HG03095 (cell line): Measurements from ENCODE around the gene WNT3A.

ENCODE experiments used
- ATAC-seq: cut with Tn5 transposase; IDR thresholded peaks from one replicate; pipeline ENCODE4 v1.9.1; 2021; ENCODE audit warnings: moderate library complexity; ENCODE audit not compliant: unreplicated experiment

Gene WNT3A

GRCh38 chr1:228082918-228083870 lies 76.4 kb downstream of the WNT3A start:
- peak; percentile 14 for ATAC-seq

- ATAC-seq: no peak
These were observed 77.1 kb downstream of the WNT3A start for GRCh38 chr1:228083871-228084278.

GRCh38 chr1:228084325-228084724 lies 77.5 kb downstream of the WNT3A start:
- no peak for ATAC-seq

- ATAC-seq: no peak
These were observed 78.0 kb downstream of the WNT3A start for GRCh38 chr1:228084797-228085196.

- no peak for ATAC-seq
These were observed 78.6 kb downstream of the WNT3A start for GRCh38 chr1:228085287-228085951.

GRCh38 chr1:228087771-228088251 lies 81.0 kb downstream of the WNT3A start:
- ATAC-seq: no peak

- ATAC-seq: no peak
These were observed 82.0 kb downstream of the WNT3A start for GRCh38 chr1:228088586-228089498.

DNA sequence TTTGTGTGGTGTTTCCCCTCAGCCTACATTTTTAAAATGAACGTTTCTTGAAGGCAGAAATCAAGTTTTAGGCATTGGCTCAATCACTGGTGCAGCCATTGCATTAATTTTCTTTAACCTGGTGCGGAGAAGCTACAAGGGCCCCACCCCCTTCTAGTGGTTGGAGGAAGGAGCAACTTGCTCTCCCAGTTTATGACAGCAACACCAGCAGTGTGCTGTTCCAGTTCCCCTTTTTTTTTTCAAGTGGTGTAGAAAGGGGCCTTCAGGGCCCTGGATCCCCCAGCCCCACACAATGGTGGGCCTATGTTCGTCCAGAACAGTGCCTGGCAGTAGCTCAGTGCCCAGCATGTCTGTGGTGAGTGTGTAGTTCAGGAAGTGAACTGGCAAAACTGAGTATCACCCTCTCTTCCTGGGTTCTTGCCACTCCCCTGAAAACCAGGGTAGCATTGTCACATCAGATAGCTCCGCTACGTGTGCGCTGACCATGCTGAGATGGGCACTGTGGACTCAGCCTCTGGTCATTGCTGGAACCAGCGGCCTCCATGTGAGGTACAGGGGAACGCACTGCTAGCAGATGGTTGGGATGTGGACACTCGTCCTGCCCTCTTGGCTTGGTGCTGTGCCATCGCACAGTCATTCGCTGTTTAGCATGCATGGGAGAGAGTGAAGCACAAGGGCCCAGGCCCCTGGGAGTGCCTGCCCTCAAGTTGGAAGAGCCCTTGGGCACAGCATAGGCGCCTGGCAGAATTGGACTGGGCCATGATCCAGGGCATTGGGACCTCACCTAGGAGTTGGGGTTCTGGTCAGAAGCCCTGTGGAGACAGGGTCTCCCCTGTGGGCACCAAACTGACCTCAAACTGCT lies 83.0 kb downstream of the WNT3A start:
- ATAC-seq: no peak

DNA sequence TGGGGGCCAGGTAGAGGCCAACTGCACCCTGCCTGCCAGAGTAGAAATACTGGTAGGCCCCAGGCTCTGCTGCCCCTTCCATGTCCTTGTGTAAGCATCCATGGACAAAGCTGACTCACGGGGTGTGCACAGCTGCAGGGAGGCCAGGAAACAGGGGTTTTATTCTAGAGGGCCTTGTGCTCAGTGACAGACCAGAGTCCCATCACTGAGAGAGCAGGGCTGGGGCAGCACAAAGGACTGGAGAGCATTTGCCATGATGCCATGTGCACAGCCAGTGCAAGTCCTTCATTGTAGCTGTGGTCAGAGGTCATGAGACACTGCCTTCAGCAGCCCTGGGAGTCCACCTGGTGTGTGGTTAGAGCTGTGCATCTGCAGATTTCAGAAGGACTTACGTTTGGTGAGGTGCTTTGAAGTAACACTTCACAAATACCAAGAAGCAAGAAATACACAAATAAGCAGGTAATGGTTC lies 83.8 kb downstream of the WNT3A start:
- ATAC-seq: no peak

DNA sequence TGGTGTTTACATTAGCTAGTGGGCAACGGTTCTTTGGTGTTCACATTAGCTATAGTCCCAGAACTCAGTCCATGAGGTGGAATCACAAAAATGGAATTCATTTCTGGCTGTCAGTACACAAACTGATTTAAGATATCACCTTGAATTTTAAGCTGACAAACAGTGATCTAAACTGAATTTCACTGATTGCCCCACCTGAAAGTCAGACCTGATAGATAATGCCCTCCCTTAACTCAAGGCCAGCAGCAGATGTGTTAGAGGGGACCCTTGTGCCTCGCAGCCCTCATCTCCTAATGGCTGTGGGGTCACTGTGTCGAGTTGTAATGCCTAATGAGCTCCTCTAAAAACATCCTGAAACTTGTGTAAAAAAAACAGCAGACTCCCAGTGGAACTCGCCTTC lies 84.3 kb downstream of the WNT3A start:
- no peak for ATAC-seq

GRCh38 chr1:228092342-228093049 lies 85.7 kb downstream of the WNT3A start:
- no peak for ATAC-seq

GRCh38 chr1:228093050-228093906 lies 86.5 kb downstream of the WNT3A start:
- ATAC-seq: no peak

DNA sequence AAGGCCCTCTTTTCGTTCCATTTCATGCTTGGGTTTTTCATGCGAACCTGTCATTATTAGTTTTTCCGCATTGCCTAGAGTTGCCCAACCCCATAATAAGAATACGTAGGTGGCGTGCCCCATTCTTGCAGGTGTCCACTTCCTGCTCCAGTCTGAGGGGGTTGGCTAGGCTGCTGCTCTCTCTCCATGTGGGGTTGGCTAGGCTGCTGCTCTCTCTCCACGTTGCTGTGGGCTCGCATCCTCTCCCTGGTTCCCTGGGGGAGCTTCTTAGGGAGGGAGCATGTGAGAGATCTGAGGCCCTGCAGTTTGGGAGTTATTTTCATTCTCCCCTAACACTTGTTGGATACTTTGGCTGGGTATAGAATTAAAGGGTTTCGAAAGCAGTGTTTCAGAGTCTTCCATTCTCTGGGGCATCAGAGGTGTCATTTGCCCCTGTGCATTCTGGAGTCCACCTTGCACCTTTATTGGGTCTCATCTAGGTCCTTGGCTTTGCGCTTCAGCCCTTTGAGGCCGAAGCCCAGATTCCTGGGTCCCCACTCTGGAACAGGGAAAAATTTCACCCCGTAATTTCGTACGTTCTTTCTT lies 87.7 kb downstream of the WNT3A start:
- no peak for ATAC-seq

GRCh38 chr1:228095161-228095560 lies 88.4 kb downstream of the WNT3A start:
- ATAC-seq: no peak

DNA sequence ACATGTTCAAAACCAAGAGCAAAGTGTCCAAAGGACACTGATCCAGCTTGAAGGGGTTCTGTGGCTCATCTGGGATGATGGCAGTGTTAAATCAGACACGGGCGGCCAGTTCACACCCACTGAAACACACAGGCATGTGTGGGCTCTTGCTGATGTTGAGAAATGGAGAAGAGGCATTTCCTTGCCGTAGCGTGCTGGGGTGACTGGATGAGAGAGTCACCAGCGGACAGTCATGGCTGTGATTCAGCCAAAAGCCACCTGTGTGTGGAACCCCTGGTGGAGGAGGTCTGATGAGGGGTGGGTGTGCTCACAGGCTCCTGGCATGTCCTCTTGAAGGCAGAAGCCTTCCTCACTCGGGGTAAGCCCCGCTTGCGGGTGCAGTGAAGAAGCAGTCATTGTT lies 89.1 kb downstream of the WNT3A start:
- ATAC-seq: no peak

GRCh38 chr1:228096416-228097332 lies 89.9 kb downstream of the WNT3A start:
- no peak for ATAC-seq
